AG04450 (cell line): ENCODE data around the gene TMEM245. TPM values are rescaled to one million over a fixed set of nuclear protein-coding genes. Genes with fewer than 3 reads are reported as not detected.
"Not testable (repeated sequence)": the region's sequence is repeated elsewhere in the genome, so short reads cannot be mapped to it uniquely, and the experiment has no call there.

ENCODE experiments used
- CTCF ChIA-PET: fragments of 300-600, 350-600 bp; formaldehyde crosslinking; extraction: SDS; loops from one replicate; lab custom pipeline; 2022; ENCODE audit warnings: antibody characterized with exemption, inconsistent platforms; lab: Charles Lee
- POLR2A ChIA-PET: fragments of 350-600 bp; formaldehyde crosslinking; extraction: SDS; loops from one replicate; lab custom pipeline; 2021; ENCODE audit warnings: antibody characterized with exemption, inconsistent platforms; lab: Yijun Ruan, JAX
- DNase-seq: peaks from one replicate; pipeline ENCODE4 v3.0.0-alpha.2; 2011; ENCODE audit warnings: low read depth, low spot score
- H3K27ac ChIP-seq: one replicate; pipeline ENCODE4 v1.5.1; 2012; ENCODE audit warnings: low read depth, low read length, control low read depth
- H3K27me3 ChIP-seq: one replicate; pipeline ENCODE4 v1.6.0; 2012; ENCODE audit warnings: low read length; ENCODE audit not compliant: control insufficient read depth, insufficient read depth
- H3K4me3 ChIP-seq: 2 replicates; pipeline ENCODE4 v1.5.1; 2011; ENCODE audit warnings: mild to moderate bottlenecking, low read depth, low read length, control low read depth
- H3K9me3 ChIP-seq: 2 replicates; pipeline ENCODE4 v1.5.1; 2012; ENCODE audit warnings: low read length; ENCODE audit not compliant: control insufficient read depth, insufficient read depth
- CTCF ChIP-seq: IDR thresholded peaks from 2 replicates; pipeline ENCODE4 v1.5.1; 2011; ENCODE audit warnings: low read depth, low read length, control low read depth, inconsistent platforms
- polyA plus RNA-seq: library from polyadenylated mRNA; depleted of rRNA; stranded (reverse); fragments of >200 nt; gene quantifications from 2 replicates; pipeline ENCODE4 v1.2.3, GENCODE V29; 2011

The TMEM245 gene
- polyA plus RNA-seq, 1 experiment = 42.0 TPM

- Histone ChIP-seq H3K27ac (no peak overlapping the region), H3K4me3 (no peak overlapping the region), H3K9me3 (no peaks in the 10 kb centered on the region), H3K27me3 (no peaks in the 10 kb centered on the region)
- DNase-seq = no peak
- CTCF ChIA-PET = no interaction called here
- POLR2A ChIA-PET = no interaction called here
- no peak for TF ChIP-seq CTCF
Observed at GRCh38 chr9:109064963-109065702, 54.6 kb downstream of the TMEM245 start.

GRCh38 chr9:109063760-109064159, 56.0 kb downstream of the TMEM245 start:
- peak; percentile 22; the same call in 1 of the 2 replicates for TF ChIP-seq CTCF
- Histone ChIP-seq H3K4me3 (no peak overlapping the region), H3K27ac (no peak overlapping the region), H3K9me3 (no peaks in the 10 kb centered on the region), H3K27me3 (no peaks in the 10 kb centered on the region)
- POLR2A ChIA-PET = no interaction called here
- CTCF ChIA-PET = interaction anchor here (1.3 kb wide), 1 partner anchor 18 kb away, joined by 3 read pairs; no protein-coding TSS in a partner anchor
- DNase-seq = no peak

GRCh38 chr9:109062543-109062942, 57.2 kb downstream of the TMEM245 start:
- Histone ChIP-seq H3K27ac (no peak overlapping the region), H3K27me3 (no peaks in the 10 kb centered on the region), H3K9me3 (no peaks in the 10 kb centered on the region), H3K4me3 (no peak overlapping the region)
- no peak for TF ChIP-seq CTCF
- ChIA-PET POLR2A (no interaction called here), CTCF (interaction anchor here (1.3 kb wide), 1 partner anchor 20 kb away, joined by 3 read pairs; no protein-coding TSS in a partner anchor)
- DNase-seq = no peak

GRCh38 chr9:109060191-109060590, 59.6 kb downstream of the TMEM245 start:
- POLR2A ChIA-PET = no interaction called here
- H3K4me3 ChIP-seq = no peak overlapping the region
- no peaks in the 10 kb centered on the region for H3K9me3 ChIP-seq
- DNase-seq = no peak
- no peak overlapping the region for H3K27ac ChIP-seq
- CTCF ChIA-PET = interaction anchor here (0.5 kb wide), 1 partner anchor 352 kb away, joined by 3 read pairs; no protein-coding TSS in a partner anchor
- H3K27me3 ChIP-seq = no peaks in the 10 kb centered on the region
- no peak for TF ChIP-seq CTCF

- POLR2A ChIA-PET, H3K27ac ChIP-seq, DNase-seq, H3K9me3 ChIP-seq, H3K27me3 ChIP-seq, CTCF ChIA-PET, H3K4me3 ChIP-seq: not testable (repeated sequence)
Observed at GRCh38 chr9:109053121-109053520, 66.6 kb downstream of the TMEM245 start.
